Prostate gland (tissue), 2 donors: Measurements from ENCODE around the gene AFAP1L1. TPM values are rescaled to one million over a fixed set of nuclear protein-coding genes. Genes with fewer than 3 reads are reported as not detected.

ENCODE experiments used
- DNase-seq: peaks from one replicate; pipeline ENCODE4 v3.0.0-alpha.2; 2019; ENCODE audit warnings: low spot score
- H3K27ac ChIP-seq, 2 donors: fragments of 200-600 bp; sonication (generic); 2 replicates each; pipeline ENCODE4 v1.5.1; 2017 to 2019
- H3K27me3 ChIP-seq: fragments of 200-600 bp; sonication (generic); replicated peaks from 2 replicates; pipeline ENCODE4 v1.5.1; 2019; ENCODE audit not compliant: insufficient read depth
- H3K36me3 ChIP-seq, 2 donors: fragments of 200-600 bp; sonication (generic); 1 replicate in 1 of 2; 2 replicates in 1 of 2; pipeline versions ENCODE4 v1.5.1 to v1.8.1; 2017 to 2019
- H3K4me1 ChIP-seq: fragments of 200-600 bp; sonication (generic); replicated peaks from 2 replicates; pipeline ENCODE4 v1.5.1; 2019
- H3K4me3 ChIP-seq, 2 donors: fragments of 200-600 bp; sonication (generic); 2 replicates each; pipeline ENCODE4 v1.5.1; 2017 to 2019
- H3K9me3 ChIP-seq: fragments of 200-600 bp; sonication (generic); 2 replicates; pipeline ENCODE4 v1.5.1; 2017
- CTCF ChIP-seq, 4 experiments: fragments of 200-600 bp in 2 of 4; fragments of 450-650 bp in 2 of 4; sonication (generic) in 2 of 4; IDR thresholded peaks; 1 replicate in 3 of 4; 2 replicates in 1 of 4; pipeline ENCODE4 v1.5.1; 2016 to 2019; ENCODE audit warnings: antibody characterized with exemption in 4 of 4, mild to moderate bottlenecking in 2 of 4, moderate library complexity in 2 of 4
- POLR2A ChIP-seq: fragments of 450-650 bp; IDR thresholded peaks from one replicate; pipeline ENCODE4 v1.6.1; 2016; ENCODE audit warnings: antibody characterized with exemption, mild to moderate bottlenecking
- POLR2AphosphoS5 ChIP-seq: sonication (generic); formaldehyde crosslinking; IDR thresholded peaks from one replicate; pipeline ENCODE4 v1.6.1; 2017; ENCODE audit warnings: antibody characterized with exemption
- WGBS: methylation state at CpG from one replicate; pipeline ENCODE4 v1.1.5; 2018; 5-methylcytosine and 5-hydroxymethylcytosine counted together
- intact Hi-C: fragments of 100-400 bp; cut with DNase I; formaldehyde crosslinking; loops from one replicate; pipeline ENCODE4 v1.14.2; 2022
- total RNA-seq, 2 donors: library from RNA; depleted of rRNA; stranded (reverse); fragments of >200 nt; gene quantifications; one replicate each; pipeline ENCODE4 v1.1.0, GENCODE V29; 2016

The AFAP1L1 gene
- total RNA-seq, 2 donors from 2014 or later: 8.4 to 10.3 TPM

- no peaks in the 10 kb centered on the region for H3K36me3 ChIP-seq
- no peaks in the 10 kb centered on the region for H3K27me3 ChIP-seq
- H3K4me1 ChIP-seq: no peaks in the 10 kb centered on the region
- no peak overlapping the region for H3K4me3 ChIP-seq
- TF ChIP-seq POLR2A (no peak), POLR2AphosphoS5 (no peak), CTCF (IDR thresholded peaks at IDR 0.05) (no peak)
- no peak for DNase-seq
- intact Hi-C loops: no loop called here
- no peaks in the 10 kb centered on the region for H3K9me3 ChIP-seq
- 87% methylated on average over 12 of the region's 12 CpGs for WGBS
- no peak overlapping the region for H3K27ac ChIP-seq
Observed at GRCh38 chr5:149362541-149362940, 90.9 kb downstream of the AFAP1L1 start.

- Histone ChIP-seq H3K27ac (no peak overlapping the region), H3K9me3 (no peaks in the 10 kb centered on the region), H3K4me3 (no peak overlapping the region), H3K4me1 (no peaks in the 10 kb centered on the region), H3K36me3 (no peaks in the 10 kb centered on the region), H3K27me3 (no peaks in the 10 kb centered on the region)
- TF ChIP-seq POLR2AphosphoS5: no peak
- TF ChIP-seq POLR2A: no peak
- no peak for TF ChIP-seq CTCF (IDR thresholded peaks at IDR 0.05)
- no peak for DNase-seq
- intact Hi-C loops: no loop called here
Observed at GRCh38 chr5:149363358-149363757, 91.7 kb downstream of the AFAP1L1 start.

DNA sequence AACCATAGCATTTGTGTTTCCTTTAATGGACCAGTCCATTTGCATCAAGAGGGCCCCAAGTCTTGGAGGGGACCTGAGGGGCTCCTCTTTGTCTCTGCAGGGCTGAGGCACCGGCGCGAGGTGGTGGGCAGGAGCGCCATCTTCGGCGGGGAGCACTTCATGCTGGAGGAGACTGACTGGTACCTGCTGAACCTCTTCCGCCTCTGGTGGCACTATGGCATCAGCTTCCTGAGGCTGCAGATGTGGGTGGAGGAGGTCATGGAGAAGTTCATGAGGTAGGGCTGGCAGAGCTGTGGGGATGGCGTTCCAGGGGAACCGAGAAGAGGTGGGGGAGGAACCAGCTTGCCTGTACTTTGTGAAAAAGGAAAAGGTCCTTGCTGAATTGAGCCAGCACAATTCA is 92.3 kb downstream of the AFAP1L1 start:
- Histone ChIP-seq H3K9me3 (no peaks in the 10 kb centered on the region), H3K4me3 (no peak overlapping the region), H3K27me3 (no peaks in the 10 kb centered on the region), H3K4me1 (no peaks in the 10 kb centered on the region), H3K36me3 (no peaks in the 10 kb centered on the region), H3K27ac (no peak overlapping the region)
- TF ChIP-seq POLR2AphosphoS5 (no peak), CTCF (IDR thresholded peaks at IDR 0.05) (no peak), POLR2A (no peak)
- WGBS: 84% methylated on average over 9 of the region's 9 CpGs
- no peak for DNase-seq
- intact Hi-C loops: no loop called here

GRCh38 chr5:149364719-149365118 is 93.1 kb downstream of the AFAP1L1 start:
- TF ChIP-seq POLR2A (no peak), CTCF (IDR thresholded peaks at IDR 0.05) (no peak), POLR2AphosphoS5 (no peak)

GRCh38 chr5:149365418-149365817 is 93.8 kb downstream of the AFAP1L1 start:
- intact Hi-C loops: loop anchor here (5.0 kb wide), 2 partner anchors 77 to 187 kb away; partner anchors contain the start of gene CSNK1A1
- Histone ChIP-seq H3K27me3 (no peaks in the 10 kb centered on the region), H3K4me3 (no peak overlapping the region), H3K9me3 (no peaks in the 10 kb centered on the region), H3K36me3 (no peaks in the 10 kb centered on the region), H3K27ac (no peak overlapping the region), H3K4me1 (no peaks in the 10 kb centered on the region)
- WGBS: 88% methylated on average over 6 of the region's 6 CpGs
- no peak for DNase-seq
- TF ChIP-seq POLR2AphosphoS5 (no peak), POLR2A (no peak), CTCF (IDR thresholded peaks at IDR 0.05) (no peak)

More at GRCh38 chr5:149364719-149365118, 93.1 kb downstream of the AFAP1L1 start:
- H3K36me3 ChIP-seq: no peaks in the 10 kb centered on the region
- intact Hi-C loops: loop anchor here (5.0 kb wide), 2 partner anchors 78 to 188 kb away; partner anchors contain the start of gene CSNK1A1
- no peak overlapping the region for H3K4me3 ChIP-seq
- no peaks in the 10 kb centered on the region for H3K27me3 ChIP-seq
- DNase-seq: no peak
- 86% methylated on average over 2 of the region's 2 CpGs for WGBS
- no peaks in the 10 kb centered on the region for H3K4me1 ChIP-seq
- H3K9me3 ChIP-seq: no peaks in the 10 kb centered on the region
- no peak overlapping the region for H3K27ac ChIP-seq
